ENCODE measurements around the gene RAP1GAP2.
A peak's percentile ranks its signal among the peaks of the same experiment; 100 is the strongest.

The RAP1GAP2 gene

GRCh38 chr17:2952174-2952845 lies 156.1 kb downstream of the RAP1GAP2 start:
- DNase-seq (ENCODE audit: low read depth) = no peak
- TF ChIP-seq CTCF (IDR thresholded peaks at IDR 0.05; ENCODE audit: low read depth, low read length, missing control alignments) = no peak
- no peak overlapping the region for H3K4me3 ChIP-seq (ENCODE audit: low read depth, low read length)
- in situ Hi-C loops (cut with HindIII; ENCODE audit: low sequenced_read_pairs) = no loop called here

DNA sequence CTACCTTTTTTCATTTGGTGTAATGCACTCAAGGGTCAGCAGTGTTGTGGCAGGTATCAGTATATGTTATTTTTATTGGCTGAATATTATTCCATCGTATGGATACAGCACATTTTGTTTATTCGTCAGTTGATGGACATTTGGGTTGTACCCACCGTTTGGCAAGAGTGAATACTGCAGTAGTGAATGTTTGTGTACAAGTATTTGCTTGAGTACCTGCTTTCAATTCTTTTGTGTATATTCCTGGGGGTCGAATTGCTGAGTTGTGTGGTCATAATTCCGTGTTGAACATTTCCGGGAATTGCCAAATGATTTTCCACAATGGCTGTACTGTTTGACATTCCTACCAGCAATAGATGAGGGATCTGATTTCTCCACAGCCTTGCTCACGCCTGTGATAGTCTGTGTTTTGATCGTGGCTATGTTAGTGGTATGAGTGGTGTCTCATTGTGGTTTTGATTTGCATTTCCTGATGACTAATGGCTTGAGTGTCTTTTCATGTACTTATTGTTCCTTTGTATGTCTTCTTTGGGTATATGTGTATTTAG lies 158.7 kb downstream of the RAP1GAP2 start:
- peak; percentile 85 for DNase-seq (ENCODE audit: low read depth)
- no peak overlapping the region for H3K4me3 ChIP-seq (ENCODE audit: low read depth, low read length)
- in situ Hi-C loops (cut with HindIII; ENCODE audit: low sequenced_read_pairs) = no loop called here
- no peak for TF ChIP-seq CTCF (IDR thresholded peaks at IDR 0.05; ENCODE audit: low read depth, low read length, missing control alignments)

- no peak for DNase-seq (ENCODE audit: low read depth)
- no peak for TF ChIP-seq CTCF (IDR thresholded peaks at IDR 0.05; ENCODE audit: low read depth, low read length, missing control alignments)
- in situ Hi-C loops (cut with HindIII; ENCODE audit: low sequenced_read_pairs) = no loop called here
- H3K4me3 ChIP-seq (ENCODE audit: low read depth, low read length) = no peak overlapping the region
Measured at GRCh38 chr17:2955931-2956582, 159.8 kb downstream of the RAP1GAP2 start.

DNA sequence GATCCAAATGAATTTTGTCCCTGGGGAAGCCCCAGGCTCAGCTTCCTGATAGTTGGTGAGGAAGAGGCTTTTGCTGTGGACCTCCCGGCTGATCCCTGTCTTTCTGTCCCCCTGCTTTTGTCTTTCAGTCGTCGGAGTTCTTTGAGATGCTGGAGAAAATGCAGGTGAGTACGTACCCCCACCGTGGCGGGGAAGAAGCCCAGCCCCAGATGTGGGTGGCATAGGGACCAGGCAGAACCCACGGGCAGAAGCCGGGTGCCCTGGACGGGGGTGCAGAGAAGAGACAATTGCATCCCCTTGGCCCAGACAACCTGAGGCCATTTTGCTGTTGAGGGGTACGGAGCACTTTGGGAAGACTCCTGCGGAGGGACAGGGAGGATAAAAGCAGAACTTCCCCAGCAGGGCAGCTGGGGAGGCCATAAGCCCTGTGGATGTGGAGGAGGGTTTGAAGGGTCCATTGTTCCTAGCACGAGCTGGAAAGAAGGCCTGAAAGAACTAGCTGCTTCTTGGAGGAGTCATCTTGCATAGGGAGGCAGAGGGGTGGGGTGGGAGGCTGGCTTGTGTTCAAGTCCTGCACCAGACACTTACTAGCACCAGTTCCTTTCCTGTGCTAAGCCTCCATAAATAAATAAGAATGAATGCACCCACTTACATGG lies 161.5 kb downstream of the RAP1GAP2 start:
- no peak for TF ChIP-seq CTCF (IDR thresholded peaks at IDR 0.05; ENCODE audit: low read depth, low read length, missing control alignments)
- DNase-seq (ENCODE audit: low read depth) = no peak
- in situ Hi-C loops (cut with HindIII; ENCODE audit: low sequenced_read_pairs) = no loop called here
- H3K4me3 ChIP-seq (ENCODE audit: low read depth, low read length) = no peak overlapping the region

GRCh38 chr17:2958706-2959222 lies 162.5 kb downstream of the RAP1GAP2 start:
- in situ Hi-C loops (cut with HindIII; ENCODE audit: low sequenced_read_pairs) = no loop called here
- no peak for DNase-seq (ENCODE audit: low read depth)
- no peak overlapping the region for H3K4me3 ChIP-seq (ENCODE audit: low read depth, low read length)
- TF ChIP-seq CTCF (IDR thresholded peaks at IDR 0.05; ENCODE audit: low read depth, low read length, missing control alignments) = no peak

GRCh38 chr17:2959371-2960130 lies 163.3 kb downstream of the RAP1GAP2 start:
- in situ Hi-C loops (cut with HindIII; ENCODE audit: low sequenced_read_pairs) = no loop called here
- DNase-seq (ENCODE audit: low read depth) = no peak
- no peak overlapping the region for H3K4me3 ChIP-seq (ENCODE audit: low read depth, low read length)
- TF ChIP-seq CTCF (IDR thresholded peaks at IDR 0.05; ENCODE audit: low read depth, low read length, missing control alignments) = no peak
